Activated CD4-positive, alpha-beta memory T cell treated with anti-CD3 and anti-CD28 coated beads, Interleukin-2, amount 10 ng/mL, durations not matched to agents 7 days and 5 days (primary cell): ENCODE data around the gene PLOD3. TPM values are rescaled to one million over a fixed set of nuclear protein-coding genes. Genes with fewer than 3 reads are reported as not detected.

ENCODE experiments used
- CTCF ChIA-PET: fragments of 350-600 bp; sonication (Branson Sonifier 250); formaldehyde crosslinking; loops from one replicate; lab custom pipeline; 2021; ENCODE audit warnings: antibody characterized with exemption, inconsistent platforms; lab: Charles Lee
- POLR2A ChIA-PET: fragments of 350-600 bp; sonication (Branson Sonifier 250); formaldehyde crosslinking; loops from one replicate; lab custom pipeline; 2021; ENCODE audit warnings: antibody characterized with exemption; lab: Charles Lee
- DNase-seq: peaks from one replicate; pipeline ENCODE4 v3.0.0-alpha.2; 2020
- H3K27ac Mint-ChIP-seq: one replicate; pipeline ENCODE4 v1.8.0; 2021; ENCODE audit warnings: mild to moderate bottlenecking, mixed read lengths
- H3K27me3 Mint-ChIP-seq: one replicate; pipeline ENCODE4 v1.8.0; 2021; ENCODE audit warnings: mixed read lengths
- H3K36me3 Mint-ChIP-seq: one replicate; pipeline ENCODE4 v1.8.0; 2021; ENCODE audit warnings: low read depth, mixed read lengths
- H3K4me1 Mint-ChIP-seq: one replicate; pipeline ENCODE4 v1.8.0; 2021; ENCODE audit warnings: mixed read lengths
- H3K4me3 Mint-ChIP-seq: one replicate; pipeline ENCODE4 v1.8.0; 2021; ENCODE audit warnings: mild to moderate bottlenecking, mixed read lengths
- H3K9me3 Mint-ChIP-seq: one replicate; pipeline ENCODE4 v1.8.0; 2021; ENCODE audit warnings: mixed read lengths
- total RNA-seq, 2 experiments: library from RNA; stranded (reverse); gene quantifications; one replicate each; pipeline ENCODE4 v1.2.3, GENCODE V29; 2021

PLOD3 gene
- total RNA-seq, 2 experiments from 2014 or later: 63.3 to 66.6 TPM

- Mint-ChIP-seq H3K36me3 (no peaks in the 10 kb centered on the region), H3K4me3 (no peak overlapping the region), H3K27me3 (peaks cover 26% of the 10 kb centered on the region), H3K27ac (no peak overlapping the region), H3K4me1 (no peaks in the 10 kb centered on the region), H3K9me3 (no peaks in the 10 kb centered on the region)
- CTCF ChIA-PET: interaction anchor here (0.7 kb wide), 1 partner anchor 1240 kb away, joined by 3 read pairs; no protein-coding TSS in a partner anchor
- POLR2A ChIA-PET: interaction anchor here (0.7 kb wide), 2 partner anchors 15 to 411 kb away, joined by 3 read pairs; no protein-coding TSS in a partner anchor
- DNase-seq: no peak
These were observed 31.2 kb downstream of the PLOD3 start for GRCh38 chr7:101186194-101186593.

- no peak overlapping the region for H3K27ac Mint-ChIP-seq
- ChIA-PET POLR2A (interaction anchor here (0.7 kb wide), 1 partner anchor 14 kb away, joined by 3 read pairs; no protein-coding TSS in a partner anchor), CTCF (interaction anchor here (0.6 to 1.7 kb wide), 2 partner anchors 41 to 108 kb away, joined by 3 to 11 read pairs; no protein-coding TSS in a partner anchor)
- no peaks in the 10 kb centered on the region for H3K9me3 Mint-ChIP-seq
- DNase-seq: no peak
- no peaks in the 10 kb centered on the region for H3K4me1 Mint-ChIP-seq
- peaks cover 34% of the 10 kb centered on the region for H3K27me3 Mint-ChIP-seq
- H3K36me3 Mint-ChIP-seq: no peaks in the 10 kb centered on the region
- H3K4me3 Mint-ChIP-seq: no peak overlapping the region
These were observed 32.0 kb downstream of the PLOD3 start for GRCh38 chr7:101185258-101185839.

GRCh38 chr7:101180130-101180755 is 37.1 kb downstream of the PLOD3 start, which contains the start of gene NAT16:
NAT16 (minus strand) TSS chr7:101180293; CDS start chr7:101174807, 5,486 bp downstream.
- ChIA-PET CTCF (no interaction called here), POLR2A (no interaction called here)
- Mint-ChIP-seq H3K27me3 (peaks cover 67% of the 10 kb centered on the region), H3K4me1 (peaks cover 2% of the 10 kb centered on the region), H3K36me3 (no peaks in the 10 kb centered on the region), H3K9me3 (no peaks in the 10 kb centered on the region), H3K27ac (no peak within 1 kb of the TSS), H3K4me3 (no peak within 1 kb of the TSS)
- DNase-seq: no peak

GRCh38 chr7:101179713-101180112 is 37.7 kb downstream of the PLOD3 start:
- CTCF ChIA-PET: no interaction called here
- H3K36me3 Mint-ChIP-seq: no peaks in the 10 kb centered on the region

GRCh38 chr7:101179117-101179516 is 38.3 kb downstream of the PLOD3 start:
- ChIA-PET POLR2A (no interaction called here), CTCF (interaction anchor here (1.3 kb wide), 1 partner anchor 14 kb away, joined by 3 read pairs; no protein-coding TSS in a partner anchor)
- H3K4me3 Mint-ChIP-seq: no peak overlapping the region
- DNase-seq: no peak
- H3K27ac Mint-ChIP-seq: no peak overlapping the region
- no peaks in the 10 kb centered on the region for H3K9me3 Mint-ChIP-seq
- H3K4me1 Mint-ChIP-seq: peaks cover 6% of the 10 kb centered on the region
- peaks cover 71% of the 10 kb centered on the region for H3K27me3 Mint-ChIP-seq
- peaks cover under 1% of the 10 kb centered on the region for H3K36me3 Mint-ChIP-seq

More at GRCh38 chr7:101179713-101180112, 37.7 kb downstream of the PLOD3 start:
- H3K27ac Mint-ChIP-seq: no peak overlapping the region
- H3K9me3 Mint-ChIP-seq: no peaks in the 10 kb centered on the region
- no peak overlapping the region for H3K4me3 Mint-ChIP-seq
- peaks cover 67% of the 10 kb centered on the region for H3K27me3 Mint-ChIP-seq
- peaks cover 2% of the 10 kb centered on the region for H3K4me1 Mint-ChIP-seq
- DNase-seq: no peak
- POLR2A ChIA-PET: no interaction called here

- DNase-seq: no peak
- Mint-ChIP-seq H3K4me3 (no peak overlapping the region), H3K4me1 (peaks cover 15% of the 10 kb centered on the region), H3K27ac (no peak overlapping the region), H3K36me3 (peaks cover 3% of the 10 kb centered on the region), H3K9me3 (no peaks in the 10 kb centered on the region), H3K27me3 (peaks cover 81% of the 10 kb centered on the region)
- ChIA-PET CTCF (interaction anchor here (1.4 to 2.1 kb wide), 2 partner anchors 15 to 39 kb away, joined by 3 to 8 read pairs; no protein-coding TSS in a partner anchor), POLR2A (no interaction called here)
These were observed 39.7 kb downstream of the PLOD3 start for GRCh38 chr7:101177644-101178043.

GRCh38 chr7:101175664-101176063 is 41.7 kb downstream of the PLOD3 start:
- Mint-ChIP-seq H3K27ac (no peak overlapping the region), H3K36me3 (peaks cover 3% of the 10 kb centered on the region), H3K4me3 (no peak overlapping the region), H3K9me3 (no peaks in the 10 kb centered on the region), H3K4me1 (peaks cover 29% of the 10 kb centered on the region), H3K27me3 (peaks cover 83% of the 10 kb centered on the region)
- CTCF ChIA-PET: interaction anchor here (2.1 to 2.8 kb wide), 2 partner anchors 17 to 31 kb away, joined by 8 to 26 read pairs; no protein-coding TSS in a partner anchor
- DNase-seq: no peak
- POLR2A ChIA-PET: interaction anchor here (1.5 kb wide), 1 partner anchor 91 kb away, joined by 5 read pairs; the partner anchor contains the start of gene TRIM56

- Mint-ChIP-seq H3K27ac (no peak overlapping the region), H3K27me3 (peaks cover 87% of the 10 kb centered on the region), H3K36me3 (peaks cover 3% of the 10 kb centered on the region), H3K9me3 (no peaks in the 10 kb centered on the region), H3K4me1 (peaks cover 39% of the 10 kb centered on the region), H3K4me3 (peak overlapping the region; percentile 51)
- DNase-seq: no peak
- POLR2A ChIA-PET: interaction anchor here (0.8 to 1.5 kb wide), 5 partner anchors 9 to 70 kb away, joined by 3 read pairs; partner anchors contain the start of gene VGF
- CTCF ChIA-PET: interaction anchor here (1.1 to 2.8 kb wide), 9 partner anchors 9 to 108 kb away, joined by 4 to 29 read pairs (median 6); partner anchors contain the start of genes FIS1, VGF and ZNHIT1
These were observed 43.0 kb downstream of the PLOD3 start for GRCh38 chr7:101174322-101174854.

GRCh38 chr7:101173752-101174244 is 43.6 kb downstream of the PLOD3 start:
- Mint-ChIP-seq H3K9me3 (no peaks in the 10 kb centered on the region), H3K27me3 (peaks cover 88% of the 10 kb centered on the region), H3K36me3 (peaks cover 3% of the 10 kb centered on the region), H3K27ac (no peak overlapping the region), H3K4me3 (peak overlapping the region; percentile 51), H3K4me1 (peaks cover 42% of the 10 kb centered on the region)
- ChIA-PET CTCF (interaction anchor here (0.6 to 2.8 kb wide), 11 partner anchors 8 to 142 kb away, joined by 3 to 29 read pairs (median 5); partner anchors contain the start of genes FIS1, VGF and ZNHIT1), POLR2A (interaction anchor here (0.8 to 1.5 kb wide), 6 partner anchors 8 to 89 kb away, joined by 3 to 4 read pairs (median 3); partner anchors contain the start of genes TRIM56 and VGF)
- peak; percentile 82 for DNase-seq

- no peak for DNase-seq
- POLR2A ChIA-PET: interaction anchor here (0.8 to 1.5 kb wide), 5 partner anchors 8 to 88 kb away, joined by 3 to 4 read pairs (median 3); partner anchors contain the start of genes TRIM56 and VGF
- Mint-ChIP-seq H3K4me3 (peak overlapping the region; percentile 13), H3K36me3 (peaks cover 3% of the 10 kb centered on the region), H3K9me3 (no peaks in the 10 kb centered on the region), H3K4me1 (peaks cover 47% of the 10 kb centered on the region), H3K27ac (no peak overlapping the region), H3K27me3 (peaks cover 91% of the 10 kb centered on the region)
- CTCF ChIA-PET: interaction anchor here (0.6 to 2.8 kb wide), 11 partner anchors 8 to 143 kb away, joined by 3 to 29 read pairs (median 5); partner anchors contain the start of genes FIS1, VGF and ZNHIT1
These were observed 44.3 kb downstream of the PLOD3 start for GRCh38 chr7:101172854-101173751.

GRCh38 chr7:101172005-101172853 is 45.2 kb downstream of the PLOD3 start:
- H3K27ac Mint-ChIP-seq: no peak overlapping the region
- H3K36me3 Mint-ChIP-seq: peaks cover 3% of the 10 kb centered on the region
- peaks cover 91% of the 10 kb centered on the region for H3K27me3 Mint-ChIP-seq
- H3K9me3 Mint-ChIP-seq: no peaks in the 10 kb centered on the region
- H3K4me3 Mint-ChIP-seq: no peak overlapping the region
- H3K4me1 Mint-ChIP-seq: peaks cover 49% of the 10 kb centered on the region
- ChIA-PET CTCF (interaction anchor here (0.7 to 2.8 kb wide), 4 partner anchors 20 to 111 kb away, joined by 4 to 50 read pairs (median 16); no protein-coding TSS in a partner anchor), POLR2A (interaction anchor here (0.6 kb wide), 1 partner anchor 80 kb away, joined by 3 read pairs; no protein-coding TSS in a partner anchor)
- DNase-seq: no peak
